ENCODE results near the gene AARS2.
"Not testable (repeated sequence)": the region's sequence is repeated elsewhere in the genome, so short reads cannot be mapped to it uniquely, and the experiment has no call there.

AARS2 gene

GRCh38 chr6:44312901-44313788, at the start of gene AARS2:
TSS of gene AARS2 (minus strand) at chr6:44313347. CDS start at chr6:44313323, 24 bp downstream.
- peak; percentile 89 to 97 for DNase-seq (ENCODE audit: low read depth in 2 of 2)

GRCh38 chr6:44361947-44362346, 48.8 kb upstream of the AARS2 start:
- no peak for DNase-seq (ENCODE audit: low read depth in 2 of 2)

- no peak for DNase-seq (ENCODE audit: low read depth in 2 of 2)
Measured at GRCh38 chr6:44359973-44360372, 46.8 kb upstream of the AARS2 start.

- DNase-seq (ENCODE audit: low read depth in 2 of 2), result no peak
Measured at GRCh38 chr6:44356487-44356886, 43.3 kb upstream of the AARS2 start.

GRCh38 chr6:44355640-44356039, 42.5 kb upstream of the AARS2 start:
- no peak for DNase-seq (ENCODE audit: low read depth in 2 of 2)

- no peak for DNase-seq (ENCODE audit: low read depth in 2 of 2)
Measured at GRCh38 chr6:44353336-44353735, 40.2 kb upstream of the AARS2 start.

- no peak for DNase-seq (ENCODE audit: low read depth in 2 of 2)
Measured at GRCh38 chr6:44352259-44352658, 39.1 kb upstream of the AARS2 start.

GRCh38 chr6:44350650-44350994, 37.5 kb upstream of the AARS2 start:
- not testable (repeated sequence) for DNase-seq (ENCODE audit: low read depth in 2 of 2)

- no peak for DNase-seq (ENCODE audit: low read depth in 2 of 2)
Measured at GRCh38 chr6:44349904-44350649, 36.9 kb upstream of the AARS2 start.

- DNase-seq (ENCODE audit: low read depth in 2 of 2), result not testable (repeated sequence)
Measured at GRCh38 chr6:44346818-44347217, 33.7 kb upstream of the AARS2 start.

- DNase-seq (ENCODE audit: low read depth in 2 of 2), result no peak
Measured at GRCh38 chr6:44342489-44342888, 29.3 kb upstream of the AARS2 start, which contains the start of gene SPATS1. TSS of gene SPATS1 (plus strand) at chr6:44342650. CDS start at chr6:44343096, 446 bp downstream.

- DNase-seq (ENCODE audit: low read depth in 2 of 2), result no peak
Measured at GRCh38 chr6:44342052-44342451, 28.9 kb upstream of the AARS2 start.

GRCh38 chr6:44341095-44341890, 28.1 kb upstream of the AARS2 start:
- DNase-seq (ENCODE audit: low read depth in 2 of 2), result no peak

- DNase-seq (ENCODE audit: low read depth in 2 of 2), result peak; percentile 7
Measured at GRCh38 chr6:44339763-44340625, 26.8 kb upstream of the AARS2 start.

- DNase-seq (ENCODE audit: low read depth in 2 of 2), result no peak
Measured at GRCh38 chr6:44339301-44339700, 26.2 kb upstream of the AARS2 start.

- peak; percentile 55 to 58 for DNase-seq (ENCODE audit: low read depth in 2 of 2)
Measured at GRCh38 chr6:44338228-44339122, 25.3 kb upstream of the AARS2 start.

- no peak for DNase-seq (ENCODE audit: low read depth in 2 of 2)
Measured at GRCh38 chr6:44335631-44336030, 22.5 kb upstream of the AARS2 start.

GRCh38 chr6:44333942-44334341, 20.8 kb upstream of the AARS2 start:
- no peak for DNase-seq (ENCODE audit: low read depth in 2 of 2)

- DNase-seq (ENCODE audit: low read depth in 2 of 2), result no peak
Measured at GRCh38 chr6:44333273-44333919, 20.2 kb upstream of the AARS2 start.
